Fibroblast of upper back skin (primary cell): ENCODE measurements around the gene NFIA.

Source experiments
- DNase-seq: peaks from one replicate; pipeline ENCODE4 v3.0.0-alpha.2; 2013

Gene NFIA

GRCh38 chr1:61160526-61160925, 78.2 kb downstream of the NFIA start:
- no peak for DNase-seq

- DNase-seq: no peak
Observed at GRCh38 chr1:61162520-61163258, 80.3 kb downstream of the NFIA start.

GRCh38 chr1:61163355-61163754, 81.0 kb downstream of the NFIA start:
- no peak for DNase-seq

GRCh38 chr1:61165402-61165801, 83.0 kb downstream of the NFIA start:
- DNase-seq: no peak

GRCh38 chr1:61167309-61167708, 84.9 kb downstream of the NFIA start:
- no peak for DNase-seq

GRCh38 chr1:61169045-61169444, 86.7 kb downstream of the NFIA start:
- no peak for DNase-seq

- no peak for DNase-seq
Observed at GRCh38 chr1:61169634-61170033, 87.3 kb downstream of the NFIA start.

GRCh38 chr1:61170328-61171238, 88.2 kb downstream of the NFIA start:
- peak; percentile 56 for DNase-seq

GRCh38 chr1:61171346-61171745, 89.0 kb downstream of the NFIA start:
- DNase-seq: no peak

GRCh38 chr1:61171974-61172373, 89.6 kb downstream of the NFIA start:
- peak; percentile 56 for DNase-seq

GRCh38 chr1:61173118-61173517, 90.8 kb downstream of the NFIA start:
- DNase-seq: no peak

- no peak for DNase-seq
Observed at GRCh38 chr1:61174060-61174795, 91.9 kb downstream of the NFIA start.

GRCh38 chr1:61175976-61176375, 93.6 kb downstream of the NFIA start:
- DNase-seq: no peak

GRCh38 chr1:61181067-61182038, 99.0 kb downstream of the NFIA start:
- DNase-seq: no peak

GRCh38 chr1:61182049-61182448, 99.7 kb downstream of the NFIA start:
- peak; percentile 69 for DNase-seq

GRCh38 chr1:61182480-61182879, 100.1 kb downstream of the NFIA start:
- DNase-seq: no peak

GRCh38 chr1:61183471-61184039, 101.2 kb downstream of the NFIA start:
- peak; percentile 46 for DNase-seq

- peak; percentile 89 for DNase-seq
Observed at GRCh38 chr1:61184040-61184713, 101.8 kb downstream of the NFIA start.

- DNase-seq: no peak
Observed at GRCh38 chr1:61184714-61185106, 102.3 kb downstream of the NFIA start.

GRCh38 chr1:61186753-61187152, 104.4 kb downstream of the NFIA start:
- no peak for DNase-seq
